Activated T-cell treated with anti-CD3 and anti-CD28 coated beads, Interleukin-2, amount 50 U/mL, for 24 hours (primary cell): ENCODE data around the gene BIRC7.

Experiments
- DNase-seq: peaks from one replicate; pipeline ENCODE4 v3.0.0-alpha.2; 2020
- H3K27ac Mint-ChIP-seq: 2 replicates; pipeline ENCODE4 v1.8.0; 2020; ENCODE audit warnings: mild to moderate bottlenecking, mixed read lengths
- H3K27me3 Mint-ChIP-seq: 2 replicates; pipeline ENCODE4 v1.8.0; 2020; ENCODE audit warnings: mixed read lengths
- H3K36me3 Mint-ChIP-seq: 2 replicates; pipeline ENCODE4 v1.8.0; 2020; ENCODE audit warnings: low read depth, mixed read lengths
- H3K4me1 Mint-ChIP-seq: 2 replicates; pipeline ENCODE4 v1.8.0; 2020; ENCODE audit warnings: low read depth, mixed read lengths
- H3K4me3 Mint-ChIP-seq: 2 replicates; pipeline ENCODE4 v1.8.0; 2020; ENCODE audit warnings: mild to moderate bottlenecking, moderate library complexity, mixed read lengths
- H3K9me3 Mint-ChIP-seq: 2 replicates; pipeline ENCODE4 v1.8.0; 2020; ENCODE audit warnings: mixed read lengths

BIRC7 gene

GRCh38 chr20:63268671-63269439 lies 33.1 kb downstream of the BIRC7 start:
- Mint-ChIP-seq H3K4me3 (no peak overlapping the region), H3K36me3 (peaks cover 8% of the 10 kb centered on the region)
- no peak for DNase-seq

GRCh38 chr20:63269724-63270123 lies 34.0 kb downstream of the BIRC7 start:
- peaks cover 6% of the 10 kb centered on the region for H3K27me3 Mint-ChIP-seq
- H3K9me3 Mint-ChIP-seq = no peaks in the 10 kb centered on the region
- H3K4me3 Mint-ChIP-seq = no peak overlapping the region
- H3K4me1 Mint-ChIP-seq = peaks cover 20% of the 10 kb centered on the region
- DNase-seq = no peak
- peaks cover 10% of the 10 kb centered on the region for H3K36me3 Mint-ChIP-seq
- H3K27ac Mint-ChIP-seq = no peak overlapping the region

More at GRCh38 chr20:63268671-63269439, 33.1 kb downstream of the BIRC7 start:
- H3K4me1 Mint-ChIP-seq = peaks cover 12% of the 10 kb centered on the region
- H3K9me3 Mint-ChIP-seq = no peaks in the 10 kb centered on the region
- H3K27ac Mint-ChIP-seq = no peak overlapping the region
- peaks cover 15% of the 10 kb centered on the region for H3K27me3 Mint-ChIP-seq

- no peak for DNase-seq
- Mint-ChIP-seq H3K27me3 (peaks cover 2% of the 10 kb centered on the region), H3K4me1 (peaks cover 27% of the 10 kb centered on the region), H3K4me3 (no peak overlapping the region), H3K9me3 (no peaks in the 10 kb centered on the region), H3K27ac (no peak overlapping the region), H3K36me3 (peaks cover 18% of the 10 kb centered on the region)
These were observed 35.1 kb downstream of the BIRC7 start for GRCh38 chr20:63270606-63271325.

- H3K9me3 Mint-ChIP-seq = no peaks in the 10 kb centered on the region
- DNase-seq = peak; percentile 93
- peaks cover 27% of the 10 kb centered on the region for H3K4me1 Mint-ChIP-seq
- H3K36me3 Mint-ChIP-seq = peaks cover 32% of the 10 kb centered on the region
- peak within 1 kb of the TSS; percentile 84 for H3K4me3 Mint-ChIP-seq
- peak within 1 kb of the TSS; percentile 79 for H3K27ac Mint-ChIP-seq
- H3K27me3 Mint-ChIP-seq = no peaks in the 10 kb centered on the region
These were observed 36.7 kb downstream of the BIRC7 start, which contains the start of gene ARFGAP1 for GRCh38 chr20:63272105-63273058. ARFGAP1 (plus strand) TSS chr20:63272813; CDS start chr20:63275581, 2,768 bp downstream.

- Mint-ChIP-seq H3K4me1 (peaks cover 27% of the 10 kb centered on the region), H3K36me3 (peaks cover 39% of the 10 kb centered on the region), H3K9me3 (no peaks in the 10 kb centered on the region), H3K27ac (peak overlapping the region; percentile 79), H3K27me3 (no peaks in the 10 kb centered on the region), H3K4me3 (peak overlapping the region; percentile 84)
- DNase-seq = no peak
These were observed 37.4 kb downstream of the BIRC7 start for GRCh38 chr20:63273059-63273579.

- Mint-ChIP-seq H3K9me3 (no peaks in the 10 kb centered on the region), H3K36me3 (peaks cover 46% of the 10 kb centered on the region), H3K4me3 (peak overlapping the region; percentile 84), H3K27ac (peak overlapping the region; percentile 79), H3K27me3 (no peaks in the 10 kb centered on the region), H3K4me1 (peaks cover 27% of the 10 kb centered on the region)
- DNase-seq = no peak
These were observed 38.1 kb downstream of the BIRC7 start for GRCh38 chr20:63273635-63274380.

- Mint-ChIP-seq H3K4me1 (peaks cover 27% of the 10 kb centered on the region), H3K27ac (peak overlapping the region; percentile 67), H3K9me3 (no peaks in the 10 kb centered on the region), H3K27me3 (no peaks in the 10 kb centered on the region), H3K4me3 (peak overlapping the region; percentile 84), H3K36me3 (peaks cover 54% of the 10 kb centered on the region)
- no peak for DNase-seq
These were observed 38.9 kb downstream of the BIRC7 start for GRCh38 chr20:63274381-63275228.

- H3K36me3 Mint-ChIP-seq = peaks cover 65% of the 10 kb centered on the region
- no peak overlapping the region for H3K4me3 Mint-ChIP-seq
These were observed 40.1 kb downstream of the BIRC7 start for GRCh38 chr20:63275825-63276224.

GRCh38 chr20:63276956-63277355 lies 41.3 kb downstream of the BIRC7 start:
- Mint-ChIP-seq H3K4me1 (peaks cover 20% of the 10 kb centered on the region), H3K27ac (no peak overlapping the region), H3K36me3 (peaks cover 74% of the 10 kb centered on the region), H3K9me3 (no peaks in the 10 kb centered on the region), H3K4me3 (no peak overlapping the region), H3K27me3 (no peaks in the 10 kb centered on the region)
- no peak for DNase-seq

More at GRCh38 chr20:63275825-63276224, 40.1 kb downstream of the BIRC7 start:
- H3K9me3 Mint-ChIP-seq = no peaks in the 10 kb centered on the region
- H3K27me3 Mint-ChIP-seq = no peaks in the 10 kb centered on the region
- H3K27ac Mint-ChIP-seq = no peak overlapping the region
- H3K4me1 Mint-ChIP-seq = peaks cover 27% of the 10 kb centered on the region
- no peak for DNase-seq

GRCh38 chr20:63277466-63278272 lies 42.0 kb downstream of the BIRC7 start:
- no peak for DNase-seq
- no peak overlapping the region for H3K4me3 Mint-ChIP-seq
- peaks cover 81% of the 10 kb centered on the region for H3K36me3 Mint-ChIP-seq
- H3K4me1 Mint-ChIP-seq = peaks cover 19% of the 10 kb centered on the region
- no peaks in the 10 kb centered on the region for H3K27me3 Mint-ChIP-seq
- no peaks in the 10 kb centered on the region for H3K9me3 Mint-ChIP-seq
- H3K27ac Mint-ChIP-seq = no peak overlapping the region

- Mint-ChIP-seq H3K9me3 (no peaks in the 10 kb centered on the region), H3K27ac (no peak overlapping the region), H3K36me3 (peaks cover 83% of the 10 kb centered on the region), H3K4me3 (no peak overlapping the region), H3K27me3 (no peaks in the 10 kb centered on the region), H3K4me1 (peaks cover 17% of the 10 kb centered on the region)
- no peak for DNase-seq
These were observed 43.0 kb downstream of the BIRC7 start for GRCh38 chr20:63278661-63279060.

- peaks cover 9% of the 10 kb centered on the region for H3K4me1 Mint-ChIP-seq
These were observed 44.2 kb downstream of the BIRC7 start for GRCh38 chr20:63279931-63280330.

More at GRCh38 chr20:63279931-63280330, 44.2 kb downstream of the BIRC7 start:
- no peaks in the 10 kb centered on the region for H3K27me3 Mint-ChIP-seq
- DNase-seq = no peak
- H3K36me3 Mint-ChIP-seq = peaks cover 87% of the 10 kb centered on the region
- H3K4me3 Mint-ChIP-seq = no peak overlapping the region
- no peaks in the 10 kb centered on the region for H3K9me3 Mint-ChIP-seq
- H3K27ac Mint-ChIP-seq = no peak overlapping the region
